ENCODE data around the gene RERG.

Gene RERG

DNA sequence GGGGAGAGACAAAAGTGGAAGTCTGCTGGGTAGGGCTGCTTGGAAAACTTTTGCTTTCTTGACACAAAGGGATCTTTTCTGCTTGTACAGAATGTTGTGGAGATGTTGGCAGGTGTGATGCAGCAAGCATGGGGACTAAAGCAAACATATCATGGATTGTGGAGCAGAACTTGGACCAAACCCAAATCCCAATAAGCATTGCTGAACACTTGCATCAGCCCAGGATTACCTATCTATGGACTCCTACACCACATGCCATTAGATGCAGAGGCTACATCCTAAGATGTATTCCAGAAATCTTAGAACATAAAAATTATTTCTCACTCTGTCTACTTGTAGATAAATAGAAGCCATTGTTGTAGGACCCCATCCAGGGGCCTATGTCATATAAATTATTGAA is 44.7 kb upstream of the RERG start:
- ChIA-PET CTCF (no interaction called here), POLR2A (no interaction called here)
- TF ChIP-seq, protein P1, sequence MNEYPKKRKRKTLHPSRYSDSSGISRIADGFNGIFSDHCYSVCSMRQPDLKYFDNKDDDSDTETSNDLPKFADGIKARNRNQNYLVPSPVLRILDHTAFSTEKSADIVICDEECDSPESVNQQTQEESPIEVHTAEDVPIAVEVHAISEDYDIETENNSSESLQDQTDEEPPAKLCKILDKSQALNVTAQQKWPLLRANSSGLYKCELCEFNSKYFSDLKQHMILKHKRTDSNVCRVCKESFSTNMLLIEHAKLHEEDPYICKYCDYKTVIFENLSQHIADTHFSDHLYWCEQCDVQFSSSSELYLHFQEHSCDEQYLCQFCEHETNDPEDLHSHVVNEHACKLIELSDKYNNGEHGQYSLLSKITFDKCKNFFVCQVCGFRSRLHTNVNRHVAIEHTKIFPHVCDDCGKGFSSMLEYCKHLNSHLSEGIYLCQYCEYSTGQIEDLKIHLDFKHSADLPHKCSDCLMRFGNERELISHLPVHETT (tag by site-specific recombination; IDR thresholded peaks at IDR 0.05): no peak
- TF ChIP-seq ZBTB17 (tag by site-specific recombination; IDR thresholded peaks at IDR 0.05): peak; percentile 57
- no peaks in the 10 kb centered on the region for H3K9me3 ChIP-seq (ENCODE audit: control insufficient read depth, insufficient read depth, low read depth, low read length)
- no peak overlapping the region for H3K4me3 ChIP-seq (ENCODE audit: low read depth, low read length)
- no peak overlapping the region for H3K27ac ChIP-seq (ENCODE audit: extremely low read depth, low read depth, low read length)
- no peaks in the 10 kb centered on the region for H3K36me3 ChIP-seq (ENCODE audit: control insufficient read depth in 2 of 2, insufficient read depth in 1 of 2, low read length in 2 of 2)
- no peaks in the 10 kb centered on the region for H3K4me1 ChIP-seq (ENCODE audit: control insufficient read depth, insufficient read depth, low read length)

DNA sequence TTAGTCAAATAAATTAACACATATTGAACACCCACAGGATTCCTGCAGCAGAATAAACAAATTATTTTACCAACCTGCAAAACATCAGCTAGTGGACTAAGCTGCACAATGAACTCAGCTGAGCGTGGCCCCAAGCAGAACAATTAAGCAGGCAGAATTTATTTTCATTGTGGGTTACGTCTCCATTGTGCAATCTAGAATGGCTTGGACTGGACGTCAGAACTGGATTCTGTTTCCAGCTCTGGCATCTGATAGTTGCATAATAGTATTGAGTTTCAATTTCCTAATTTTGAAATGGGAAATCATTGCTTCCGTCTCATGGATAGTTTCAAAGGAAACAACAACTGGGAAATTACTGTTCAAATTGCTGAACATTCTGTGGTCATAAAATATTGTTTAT is 35.5 kb upstream of the RERG start:
- H3K4me1 ChIP-seq (ENCODE audit: control insufficient read depth, insufficient read depth, low read length): no peaks in the 10 kb centered on the region; the same call in 1 of the 2 replicates
- ChIA-PET CTCF (no interaction called here), POLR2A (no interaction called here)
- H3K9me3 ChIP-seq (ENCODE audit: control insufficient read depth, insufficient read depth, low read depth, low read length): no peaks in the 10 kb centered on the region
- H3K27ac ChIP-seq (ENCODE audit: extremely low read depth, low read depth, low read length): no peak overlapping the region
- H3K36me3 ChIP-seq (ENCODE audit: control insufficient read depth in 2 of 2, insufficient read depth in 1 of 2, low read length in 2 of 2): no peaks in the 10 kb centered on the region
- no peak overlapping the region for H3K4me3 ChIP-seq (ENCODE audit: low read depth, low read length)
- TF ChIP-seq ZBTB17 (tag by site-specific recombination; IDR thresholded peaks at IDR 0.05): peak; percentile 43; the same call in 1 of the 2 replicates
- TF ChIP-seq, protein P2, sequence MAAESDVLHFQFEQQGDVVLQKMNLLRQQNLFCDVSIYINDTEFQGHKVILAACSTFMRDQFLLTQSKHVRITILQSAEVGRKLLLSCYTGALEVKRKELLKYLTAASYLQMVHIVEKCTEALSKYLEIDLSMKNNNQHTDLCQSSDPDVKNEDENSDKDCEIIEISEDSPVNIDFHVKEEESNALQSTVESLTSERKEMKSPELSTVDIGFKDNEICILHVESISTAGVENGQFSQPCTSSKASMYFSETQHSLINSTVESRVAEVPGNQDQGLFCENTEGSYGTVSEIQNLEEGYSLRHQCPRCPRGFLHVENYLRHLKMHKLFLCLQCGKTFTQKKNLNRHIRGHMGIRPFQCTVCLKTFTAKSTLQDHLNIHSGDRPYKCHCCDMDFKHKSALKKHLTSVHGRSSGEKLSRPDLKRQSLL (tag by site-specific recombination; IDR thresholded peaks at IDR 0.05): no peak
- TF ChIP-seq, protein P3, sequence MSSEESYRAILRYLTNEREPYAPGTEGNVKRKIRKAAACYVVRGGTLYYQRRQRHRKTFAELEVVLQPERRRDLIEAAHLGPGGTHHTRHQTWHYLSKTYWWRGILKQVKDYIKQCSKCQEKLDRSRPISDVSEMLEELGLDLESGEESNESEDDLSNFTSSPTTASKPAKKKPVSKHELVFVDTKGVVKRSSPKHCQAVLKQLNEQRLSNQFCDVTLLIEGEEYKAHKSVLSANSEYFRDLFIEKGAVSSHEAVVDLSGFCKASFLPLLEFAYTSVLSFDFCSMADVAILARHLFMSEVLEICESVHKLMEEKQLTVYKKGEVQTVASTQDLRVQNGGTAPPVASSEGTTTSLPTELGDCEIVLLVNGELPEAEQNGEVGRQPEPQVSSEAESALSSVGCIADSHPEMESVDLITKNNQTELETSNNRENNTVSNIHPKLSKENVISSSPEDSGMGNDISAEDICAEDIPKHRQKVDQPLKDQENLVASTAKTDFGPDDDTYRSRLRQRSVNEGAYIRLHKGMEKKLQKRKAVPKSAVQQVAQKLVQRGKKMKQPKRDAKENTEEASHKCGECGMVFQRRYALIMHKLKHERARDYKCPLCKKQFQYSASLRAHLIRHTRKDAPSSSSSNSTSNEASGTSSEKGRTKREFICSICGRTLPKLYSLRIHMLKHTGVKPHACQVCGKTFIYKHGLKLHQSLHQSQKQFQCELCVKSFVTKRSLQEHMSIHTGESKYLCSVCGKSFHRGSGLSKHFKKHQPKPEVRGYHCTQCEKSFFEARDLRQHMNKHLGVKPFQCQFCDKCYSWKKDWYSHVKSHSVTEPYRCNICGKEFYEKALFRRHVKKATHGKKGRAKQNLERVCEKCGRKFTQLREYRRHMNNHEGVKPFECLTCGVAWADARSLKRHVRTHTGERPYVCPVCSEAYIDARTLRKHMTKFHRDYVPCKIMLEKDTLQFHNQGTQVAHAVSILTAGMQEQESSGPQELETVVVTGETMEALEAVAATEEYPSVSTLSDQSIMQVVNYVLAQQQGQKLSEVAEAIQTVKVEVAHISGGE (tag by site-specific recombination; conservative IDR thresholded peaks at IDR 0.05; ENCODE audit: low read depth): no peak
- TF ChIP-seq ZNF473 (tag by site-specific recombination; IDR thresholded peaks at IDR 0.05): no peak

DNA sequence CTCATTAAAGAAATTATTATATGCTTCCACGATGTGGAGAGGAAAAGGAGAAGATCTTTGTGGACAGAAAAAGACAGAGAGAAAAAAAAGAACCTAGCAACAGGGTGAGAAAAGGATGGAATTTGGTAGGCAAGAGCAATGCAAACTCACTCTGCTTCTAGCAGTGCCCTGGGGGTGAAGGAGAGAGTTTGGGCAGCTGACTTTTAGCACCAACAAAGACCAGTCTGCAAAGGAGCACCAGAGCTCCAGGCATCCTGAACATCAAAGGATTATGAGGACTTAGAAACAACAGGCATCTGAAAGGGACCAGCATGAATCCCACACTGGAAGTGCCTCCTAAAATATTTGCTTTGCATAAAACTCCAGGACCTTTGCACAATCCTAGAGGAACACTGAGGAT is 32.8 kb upstream of the RERG start:
- Histone ChIP-seq H3K4me1 (ENCODE audit: control insufficient read depth, insufficient read depth, low read length) (no peaks in the 10 kb centered on the region; the same call in 1 of the 2 replicates), H3K36me3 (ENCODE audit: control insufficient read depth in 2 of 2, insufficient read depth in 1 of 2, low read length in 2 of 2) (no peaks in the 10 kb centered on the region), H3K9me3 (ENCODE audit: control insufficient read depth, insufficient read depth, low read depth, low read length) (no peaks in the 10 kb centered on the region), H3K27ac (ENCODE audit: extremely low read depth, low read depth, low read length) (no peak overlapping the region), H3K4me3 (ENCODE audit: low read depth, low read length) (no peak overlapping the region)
- ChIA-PET CTCF (interaction anchor here (0.7 to 1.4 kb wide), 5 partner anchors 16 to 71 kb away, joined by 3 to 9 read pairs (median 4); partner anchors contain the start of gene RERG), POLR2A (no interaction called here)
- TF ChIP-seq ZNF555 (tag by site-specific recombination; conservative IDR thresholded peaks at IDR 0.05) (no peak), ZNF624 (tag by site-specific recombination; IDR thresholded peaks at IDR 0.05) (no peak), HOXA7 (CRISPR knock-in tag; IDR thresholded peaks at IDR 0.05; ENCODE audit: borderline replicate concordance) (no peak), SETDB1 (IDR thresholded peaks at IDR 0.05; ENCODE audit: insufficient read length, low read length) (no peak), ZNF155 (tag by site-specific recombination; IDR thresholded peaks at IDR 0.05) (no peak), KLF1 (tag by site-specific recombination; IDR thresholded peaks at IDR 0.05) (no peak), ZNF214 (tag by site-specific recombination; IDR thresholded peaks at IDR 0.05; ENCODE audit: borderline replicate concordance) (no peak), KLF8 (tag by site-specific recombination; IDR thresholded peaks at IDR 0.05) (no peak), FEZF1 (tag by site-specific recombination; IDR thresholded peaks at IDR 0.05) (no peak)
- TF ChIP-seq, protein P2 (tag by site-specific recombination; IDR thresholded peaks at IDR 0.05): no peak
- TF ChIP-seq, protein P4, sequence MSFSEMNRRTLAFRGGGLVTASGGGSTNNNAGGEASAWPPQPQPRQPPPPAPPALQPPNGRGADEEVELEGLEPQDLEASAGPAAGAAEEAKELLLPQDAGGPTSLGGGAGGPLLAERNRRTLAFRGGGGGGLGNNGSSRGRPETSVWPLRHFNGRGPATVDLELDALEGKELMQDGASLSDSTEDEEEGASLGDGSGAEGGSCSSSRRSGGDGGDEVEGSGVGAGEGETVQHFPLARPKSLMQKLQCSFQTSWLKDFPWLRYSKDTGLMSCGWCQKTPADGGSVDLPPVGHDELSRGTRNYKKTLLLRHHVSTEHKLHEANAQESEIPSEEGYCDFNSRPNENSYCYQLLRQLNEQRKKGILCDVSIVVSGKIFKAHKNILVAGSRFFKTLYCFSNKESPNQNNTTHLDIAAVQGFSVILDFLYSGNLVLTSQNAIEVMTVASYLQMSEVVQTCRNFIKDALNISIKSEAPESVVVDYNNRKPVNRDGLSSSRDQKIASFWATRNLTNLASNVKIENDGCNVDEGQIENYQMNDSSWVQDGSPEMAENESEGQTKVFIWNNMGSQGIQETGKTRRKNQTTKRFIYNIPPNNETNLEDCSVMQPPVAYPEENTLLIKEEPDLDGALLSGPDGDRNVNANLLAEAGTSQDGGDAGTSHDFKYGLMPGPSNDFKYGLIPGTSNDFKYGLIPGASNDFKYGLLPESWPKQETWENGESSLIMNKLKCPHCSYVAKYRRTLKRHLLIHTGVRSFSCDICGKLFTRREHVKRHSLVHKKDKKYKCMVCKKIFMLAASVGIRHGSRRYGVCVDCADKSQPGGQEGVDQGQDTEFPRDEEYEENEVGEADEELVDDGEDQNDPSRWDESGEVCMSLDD (tag by site-specific recombination; IDR thresholded peaks at IDR 0.05): no peak
- TF ChIP-seq, protein P5, sequence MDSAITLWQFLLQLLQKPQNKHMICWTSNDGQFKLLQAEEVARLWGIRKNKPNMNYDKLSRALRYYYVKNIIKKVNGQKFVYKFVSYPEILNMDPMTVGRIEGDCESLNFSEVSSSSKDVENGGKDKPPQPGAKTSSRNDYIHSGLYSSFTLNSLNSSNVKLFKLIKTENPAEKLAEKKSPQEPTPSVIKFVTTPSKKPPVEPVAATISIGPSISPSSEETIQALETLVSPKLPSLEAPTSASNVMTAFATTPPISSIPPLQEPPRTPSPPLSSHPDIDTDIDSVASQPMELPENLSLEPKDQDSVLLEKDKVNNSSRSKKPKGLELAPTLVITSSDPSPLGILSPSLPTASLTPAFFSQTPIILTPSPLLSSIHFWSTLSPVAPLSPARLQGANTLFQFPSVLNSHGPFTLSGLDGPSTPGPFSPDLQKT (IDR thresholded peaks at IDR 0.05; ENCODE audit: borderline replicate concordance, low read depth, low read length): no peak

Data from HEK293 (cell line).